Smooth muscle cell (in vitro differentiated cells): Measurements from ENCODE around the gene GRID1. TPM values are rescaled to one million over a fixed set of nuclear protein-coding genes. Genes with fewer than 3 reads are reported as not detected.

Experiments
- DNase-seq: peaks from one replicate; lab custom pipeline; 2025; ENCODE audit not compliant: unreplicated experiment; lab: John Stamatoyannopoulos, UW
- H2AFZ ChIP-seq: fragments of 200-600 bp; sonication (generic); 2 replicates; pipeline ENCODE4 v1.6.0; 2016; ENCODE audit warnings: antibody characterized with exemption, low read depth, mild to moderate bottlenecking
- H3F3A ChIP-seq: fragments of 200-600 bp; sonication (generic); 2 replicates; pipeline ENCODE4 v1.6.0; 2017; ENCODE audit warnings: antibody characterized with exemption, low read depth
- H3K27ac ChIP-seq: fragments of 200-600 bp; sonication (generic); 2 replicates; pipeline ENCODE4 v1.5.1; 2016; ENCODE audit warnings: low read depth, mild to moderate bottlenecking
- H3K27me3 ChIP-seq: fragments of 200-600 bp; sonication (generic); 2 replicates; pipeline ENCODE4 v1.6.1; 2016; ENCODE audit warnings: low read depth, mild to moderate bottlenecking
- H3K36me3 ChIP-seq: fragments of 200-600 bp; sonication (generic); 2 replicates; pipeline ENCODE4 v1.5.1; 2016; ENCODE audit warnings: low read depth
- H3K4me1 ChIP-seq: fragments of 200-600 bp; sonication (generic); 2 replicates; pipeline ENCODE4 v1.5.1; 2016; ENCODE audit warnings: low read depth
- H3K4me2 ChIP-seq: fragments of 200-600 bp; sonication (generic); 2 replicates; pipeline ENCODE4 v1.6.0; 2016; ENCODE audit warnings: mild to moderate bottlenecking
- H3K4me3 ChIP-seq: fragments of 200-600 bp; sonication (generic); 2 replicates; pipeline ENCODE4 v1.5.1; 2016; ENCODE audit warnings: mild to moderate bottlenecking
- H3K79me2 ChIP-seq: fragments of 200-600 bp; sonication (generic); 2 replicates; pipeline ENCODE4 v1.6.0; 2016; ENCODE audit warnings: low read depth, mild to moderate bottlenecking
- H3K9ac ChIP-seq: fragments of 200-600 bp; sonication (generic); 2 replicates; pipeline ENCODE4 v1.6.0; 2016; ENCODE audit warnings: low read depth
- H3K9me3 ChIP-seq: fragments of 200-600 bp; sonication (generic); replicated peaks from 2 replicates; pipeline ENCODE4 v1.5.1; 2016; ENCODE audit warnings: low read depth
- H4K20me1 ChIP-seq: fragments of 200-600 bp; sonication (generic); 2 replicates; pipeline ENCODE4 v1.6.0; 2016; ENCODE audit warnings: low read depth
- CTCF ChIP-seq: fragments of 200-600 bp; sonication (generic); IDR thresholded peaks from 2 replicates; pipeline ENCODE4 v1.5.1; 2017; ENCODE audit warnings: borderline replicate concordance, mild to moderate bottlenecking, antibody characterized with exemption; ENCODE audit not compliant: insufficient read depth, poor library complexity, severe bottlenecking
- WGBS: methylation state at CpG from one replicate; pipeline ENCODE4 v1.1.7; 2016; ENCODE audit warnings: low lambda C conversion rate; 5-methylcytosine and 5-hydroxymethylcytosine counted together
- polyA plus RNA-seq: library from polyadenylated mRNA; unstranded; fragments of >200 nt; fragmentation: Nextera tagmentation; extraction: Ambion mirVana; gene quantifications from 2 replicates; pipeline ENCODE4 v1.2.1, GENCODE V29; 2016
- total RNA-seq: library from RNA; depleted of rRNA; stranded (reverse); fragments of >200 nt; gene quantifications from 2 replicates; pipeline ENCODE4 v1.2.3, GENCODE V29; 2014

Gene GRID1
- total and polyA plus RNA-seq, 2 experiments from 2014 or later: 4.4 to 7.4 TPM

GRCh38 chr10:85603151-85603940 lies 763.2 kb downstream of the GRID1 start:
- no peak overlapping the region for H3K4me2 ChIP-seq
- no peaks in the 10 kb centered on the region for H3F3A ChIP-seq
- no peaks in the 10 kb centered on the region for H3K79me2 ChIP-seq
- no peaks in the 10 kb centered on the region for H4K20me1 ChIP-seq
- 87% methylated on average over 5 of the region's 5 CpGs for WGBS
- H2AFZ ChIP-seq: no peak overlapping the region
- H3K4me1 ChIP-seq: no peaks in the 10 kb centered on the region
- no peak overlapping the region for H3K9ac ChIP-seq
- H3K9me3 ChIP-seq: no peaks in the 10 kb centered on the region
- H3K27me3 ChIP-seq: no peaks in the 10 kb centered on the region
- no peak for DNase-seq
- no peak for TF ChIP-seq CTCF
- no peaks in the 10 kb centered on the region for H3K36me3 ChIP-seq
- no peak overlapping the region for H3K27ac ChIP-seq
- no peak overlapping the region for H3K4me3 ChIP-seq

GRCh38 chr10:85602713-85603112 lies 763.9 kb downstream of the GRID1 start:
- no peak overlapping the region for H2AFZ ChIP-seq
- no peak overlapping the region for H3K9ac ChIP-seq
- no peaks in the 10 kb centered on the region for H3K36me3 ChIP-seq
- H3K4me3 ChIP-seq: no peak overlapping the region
- H3K27me3 ChIP-seq: no peaks in the 10 kb centered on the region
- no peaks in the 10 kb centered on the region for H3K4me1 ChIP-seq
- WGBS: 100% methylated on average over 1 of the region's 1 CpG
- TF ChIP-seq CTCF: no peak
- H3F3A ChIP-seq: no peaks in the 10 kb centered on the region
- no peaks in the 10 kb centered on the region for H3K79me2 ChIP-seq
- no peak for DNase-seq
- H4K20me1 ChIP-seq: no peaks in the 10 kb centered on the region
- H3K27ac ChIP-seq: no peak overlapping the region
- no peak overlapping the region for H3K4me2 ChIP-seq
- H3K9me3 ChIP-seq: no peaks in the 10 kb centered on the region

GRCh38 chr10:85602306-85602705 lies 764.3 kb downstream of the GRID1 start:
- no peak overlapping the region for H3K4me2 ChIP-seq
- no peak overlapping the region for H3K9ac ChIP-seq
- H3F3A ChIP-seq: no peaks in the 10 kb centered on the region
- no peak for DNase-seq
- H3K4me3 ChIP-seq: no peak overlapping the region
- no peaks in the 10 kb centered on the region for H3K4me1 ChIP-seq
- WGBS: 95% methylated on average over 12 of the region's 18 CpGs
- H3K9me3 ChIP-seq: no peaks in the 10 kb centered on the region
- H3K36me3 ChIP-seq: no peaks in the 10 kb centered on the region
- no peaks in the 10 kb centered on the region for H4K20me1 ChIP-seq
- no peak overlapping the region for H2AFZ ChIP-seq
- no peaks in the 10 kb centered on the region for H3K79me2 ChIP-seq
- no peak overlapping the region for H3K27ac ChIP-seq
- no peaks in the 10 kb centered on the region for H3K27me3 ChIP-seq
- TF ChIP-seq CTCF: no peak

- 92% methylated on average over 9 of the region's 9 CpGs for WGBS
- H3K4me3 ChIP-seq: no peak overlapping the region
- no peaks in the 10 kb centered on the region for H4K20me1 ChIP-seq
- no peak overlapping the region for H2AFZ ChIP-seq
- H3K36me3 ChIP-seq: no peaks in the 10 kb centered on the region
- no peaks in the 10 kb centered on the region for H3F3A ChIP-seq
- H3K79me2 ChIP-seq: no peaks in the 10 kb centered on the region
- no peak for TF ChIP-seq CTCF
- no peak for DNase-seq
- no peak overlapping the region for H3K9ac ChIP-seq
- H3K9me3 ChIP-seq: no peaks in the 10 kb centered on the region
- H3K27me3 ChIP-seq: no peaks in the 10 kb centered on the region
- H3K4me1 ChIP-seq: no peaks in the 10 kb centered on the region
- no peak overlapping the region for H3K27ac ChIP-seq
- no peak overlapping the region for H3K4me2 ChIP-seq
These were observed 765.1 kb downstream of the GRID1 start for GRCh38 chr10:85601526-85601925.
